Measurements from ENCODE around the gene CDC40.
"Not testable (repeated sequence)": the region's sequence is repeated elsewhere in the genome, so short reads cannot be mapped to it uniquely, and the experiment has no call there.

GRCh38 chr6:110236007-110236406, 55.8 kb downstream of the CDC40 start:
- TF ChIP-seq EZH2 (IDR thresholded peaks at IDR 0.05; ENCODE audit: borderline replicate concordance); EZH2phosphoT487 (IDR thresholded peaks at IDR 0.05; ENCODE audit: low read depth, severe bottlenecking, unreplicated experiment); CTCF (IDR thresholded peaks at IDR 0.05; ENCODE audit: poor library complexity): not testable (repeated sequence)

Measured in hepatocyte (in vitro differentiated cells).